Left hindlimb (tissue), 1 donor: Measurements from ENCODE around the gene GIPC2.
"Not testable (repeated sequence)": the region's sequence is repeated elsewhere in the genome, so short reads cannot be mapped to it uniquely, and the experiment has no call there.

ENCODE experiments used
- DNase-seq: peaks from one replicate; pipeline ENCODE4 v3.0.0-alpha.2; 2018

GIPC2 gene

GRCh38 chr1:78038071-78038470, 7.7 kb upstream of the GIPC2 start:
- no peak for DNase-seq

- DNase-seq = no peak
These were observed 7.3 kb upstream of the GIPC2 start for GRCh38 chr1:78038491-78038939.

- no peak for DNase-seq
These were observed 5.2 kb upstream of the GIPC2 start for GRCh38 chr1:78040484-78041089.

GRCh38 chr1:78043436-78043835, 2.3 kb upstream of the GIPC2 start:
- DNase-seq = no peak

GRCh38 chr1:78044796-78045562, 787 bp upstream of the GIPC2 start:
- DNase-seq = no peak

GRCh38 chr1:78045563-78045925, 222 bp upstream of the GIPC2 start:
- DNase-seq = no peak

GRCh38 chr1:78047106-78047505, 1.3 kb downstream of the GIPC2 start:
- DNase-seq = no peak

- DNase-seq = no peak
These were observed 1.9 kb downstream of the GIPC2 start for GRCh38 chr1:78047631-78048030.

- DNase-seq = no peak
These were observed 2.7 kb downstream of the GIPC2 start for GRCh38 chr1:78048446-78048845.

- no peak for DNase-seq
These were observed 3.6 kb downstream of the GIPC2 start for GRCh38 chr1:78049396-78049795.

- no peak for DNase-seq
These were observed 5.2 kb downstream of the GIPC2 start for GRCh38 chr1:78051005-78051404.

- DNase-seq = no peak
These were observed 7.1 kb downstream of the GIPC2 start for GRCh38 chr1:78052685-78053405.

GRCh38 chr1:78053498-78053897, 7.7 kb downstream of the GIPC2 start:
- no peak for DNase-seq

GRCh38 chr1:78054559-78054958, 8.8 kb downstream of the GIPC2 start:
- no peak for DNase-seq

- DNase-seq = no peak
These were observed 9.2 kb downstream of the GIPC2 start for GRCh38 chr1:78054972-78055371.

GRCh38 chr1:78055565-78056132, 9.9 kb downstream of the GIPC2 start:
- DNase-seq = no peak

- no peak for DNase-seq
These were observed 12.9 kb downstream of the GIPC2 start for GRCh38 chr1:78058670-78059069.

- DNase-seq = no peak
These were observed 15.2 kb downstream of the GIPC2 start for GRCh38 chr1:78060857-78061563.

GRCh38 chr1:78061825-78062523, 16.2 kb downstream of the GIPC2 start:
- DNase-seq = no peak

GRCh38 chr1:78064886-78065285, 19.1 kb downstream of the GIPC2 start:
- not testable (repeated sequence) for DNase-seq

- no peak for DNase-seq
These were observed 23.0 kb downstream of the GIPC2 start for GRCh38 chr1:78068681-78069283.

GRCh38 chr1:78069784-78070183, 24.0 kb downstream of the GIPC2 start:
- DNase-seq = no peak
